A673 (cell line): ENCODE data around the gene CHCHD2. TPM values are rescaled to one million over a fixed set of nuclear protein-coding genes. Genes with fewer than 3 reads are reported as not detected.
"Not testable (repeated sequence)": the region's sequence is repeated elsewhere in the genome, so short reads cannot be mapped to it uniquely, and the experiment has no call there.

Experiments used
- BruUV-seq: library from RNA; stranded (reverse); fragments of 400-500 nt; replicated peaks from 2 replicates; lab custom pipeline; 2021; lab: Mats Ljungman, UMichigan
- CTCF ChIA-PET: fragments of 300-600 bp; sonication (Branson Sonifier 250); formaldehyde crosslinking; loops from one replicate; lab custom pipeline; 2022; ENCODE audit warnings: antibody characterized with exemption; lab: Charles Lee
- POLR2A ChIA-PET: fragments of 300-600 bp; sonication (Branson Sonifier 250); formaldehyde crosslinking; loops from one replicate; lab custom pipeline; 2022; ENCODE audit warnings: antibody characterized with exemption; ENCODE audit not compliant: low non-redundant PET; lab: Charles Lee
- DNase-seq: peaks from one replicate; pipeline ENCODE4 v3.0.0-alpha.2; 2015; ENCODE audit warnings: low spot score
- H3K27ac ChIP-seq: fragments of 200-600 bp; sonication (generic); 2 replicates; pipeline ENCODE4 v1.5.1; 2016; ENCODE audit warnings: mixed run types, low read depth, mild to moderate bottlenecking, mixed read lengths, antibody characterized with exemption, low read length; ENCODE audit not compliant: poor library complexity, severe bottlenecking
- H3K27me3 ChIP-seq: fragments of 200-600 bp; sonication (generic); replicated peaks from 2 replicates; pipeline ENCODE4 v1.6.1; 2017; ENCODE audit warnings: mixed run types, low read depth, mild to moderate bottlenecking, mixed read lengths, antibody characterized with exemption, low read length; ENCODE audit not compliant: insufficient read depth, poor library complexity
- H3K36me3 ChIP-seq: fragments of 200-600 bp; sonication (generic); 2 replicates; pipeline ENCODE4 v1.6.1; 2016; ENCODE audit warnings: mixed run types, mild to moderate bottlenecking, mixed read lengths, antibody characterized with exemption, low read length; ENCODE audit not compliant: insufficient read depth, poor library complexity, severe bottlenecking
- H3K4me1 ChIP-seq: fragments of 200-600 bp; sonication (generic); 2 replicates; pipeline ENCODE4 v1.6.1; 2017; ENCODE audit warnings: mixed run types, mild to moderate bottlenecking, mixed read lengths, antibody characterized with exemption, low read length; ENCODE audit not compliant: insufficient read depth, poor library complexity, severe bottlenecking
- H3K4me3 ChIP-seq: fragments of 200-600 bp; sonication (generic); 2 replicates; pipeline ENCODE4 v1.5.1; 2016; ENCODE audit warnings: low read depth, mixed run types, mild to moderate bottlenecking, mixed read lengths, low read length; ENCODE audit not compliant: poor library complexity, severe bottlenecking
- H3K9me3 ChIP-seq: fragments of 200-600 bp; sonication (generic); 2 replicates; pipeline ENCODE4 v1.6.1; 2016; ENCODE audit warnings: mixed run types, low read depth, mild to moderate bottlenecking, mixed read lengths, antibody characterized with exemption, low read length; ENCODE audit not compliant: poor library complexity, severe bottlenecking
- CTCF ChIP-seq: fragments of 300-800, 200-600 bp; sonication (generic); conservative IDR thresholded peaks from 2 replicates; pipeline ENCODE4 v1.5.1; 2017; ENCODE audit warnings: low read depth, mild to moderate bottlenecking, antibody characterized with exemption, low read length, moderate library complexity, mixed read lengths
- EZH2 ChIP-seq: fragments of 200-600 bp; sonication (generic); IDR thresholded peaks from 2 replicates; pipeline ENCODE4 v1.6.1; 2017; ENCODE audit warnings: borderline replicate concordance, low read depth, mild to moderate bottlenecking, mixed read lengths, antibody characterized with exemption, low read length; ENCODE audit not compliant: poor library complexity, severe bottlenecking
- intact Hi-C: fragments of 100-400 bp; cut with micrococcal nuclease; formaldehyde crosslinking; loops from one replicate; pipeline ENCODE4 v1.10.0; 2022; ENCODE audit not compliant: unreplicated experiment
- total RNA-seq: library from RNA; stranded (reverse); gene quantifications from 2 replicates; pipeline ENCODE4 v1.2.3, GENCODE V29; 2021

CHCHD2 gene
- total RNA-seq, 1 experiment from 2014 or later = 533 TPM

DNA sequence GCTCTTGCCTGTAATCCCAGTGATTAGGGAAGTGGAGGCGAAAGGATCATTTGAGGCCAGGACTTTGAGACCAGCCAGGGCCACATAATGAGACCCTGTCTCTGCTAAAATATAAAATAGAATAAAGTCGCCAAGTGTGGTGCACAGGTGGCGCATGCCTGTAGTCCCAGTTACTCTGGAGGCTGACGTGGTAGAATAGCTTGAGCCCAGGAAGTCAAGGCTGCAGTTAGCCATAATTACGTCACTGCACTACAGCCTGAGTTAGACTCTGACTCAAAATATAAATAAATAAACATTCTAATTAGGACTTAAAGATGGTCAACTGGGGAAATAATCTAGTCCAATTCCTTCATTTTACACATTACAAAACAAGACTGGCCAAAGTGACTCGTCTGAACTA, 768 bp downstream of the CHCHD2 start:
- Histone ChIP-seq H3K36me3 (peaks cover 40% of the 10 kb centered on the region), H3K9me3 (no peaks in the 10 kb centered on the region), H3K27ac (peak overlapping the region; percentile 88), H3K4me1 (no peaks in the 10 kb centered on the region), H3K27me3 (no peaks in the 10 kb centered on the region), H3K4me3 (peak overlapping the region; percentile 99)
- TF ChIP-seq EZH2 (no peak), CTCF (no peak)
- peak; percentile 35 for DNase-seq
- TSS peak; percentile 69 for BruUV-seq
- intact Hi-C loops = no loop called here
- ChIA-PET CTCF (interaction anchor here (1.1 kb wide), 1 partner anchor 31 kb away, joined by 3 read pairs; no protein-coding TSS in a partner anchor), POLR2A (no interaction called here)

DNA sequence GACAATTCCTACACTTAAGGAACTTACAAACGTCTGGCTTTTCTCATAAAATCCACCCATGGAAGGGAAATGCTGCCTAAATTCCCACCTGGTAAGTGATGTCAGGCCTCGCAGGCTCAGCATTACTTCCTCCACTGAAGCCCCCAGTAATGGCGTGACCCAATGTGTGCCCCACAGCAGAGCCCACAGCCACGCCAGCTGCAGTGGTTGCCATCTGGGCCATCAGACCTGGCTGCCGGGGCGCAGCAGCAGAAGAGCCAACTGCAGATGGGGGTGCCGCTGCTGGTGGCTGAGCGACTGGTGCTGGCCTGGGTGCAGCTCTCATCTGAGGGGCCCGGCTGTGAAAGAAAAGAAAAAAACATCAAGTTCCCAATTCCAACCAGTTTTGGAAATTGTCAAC, 2.1 kb downstream of the CHCHD2 start:
- DNase-seq, H3K27me3 ChIP-seq, H3K27ac ChIP-seq, H3K4me3 ChIP-seq, CTCF ChIA-PET, H3K9me3 ChIP-seq, intact Hi-C loops, POLR2A ChIA-PET, BruUV-seq, H3K4me1 ChIP-seq: not testable (repeated sequence)
- peaks cover 52% of the 10 kb centered on the region for H3K36me3 ChIP-seq

GRCh38 chr7:56099653-56100052, 6.6 kb downstream of the CHCHD2 start:
- H3K4me1 ChIP-seq = no peaks in the 10 kb centered on the region
- no peak for DNase-seq
- no peaks in the 10 kb centered on the region for H3K9me3 ChIP-seq
- no peaks in the 10 kb centered on the region for H3K27me3 ChIP-seq
- POLR2A ChIA-PET = no interaction called here
- H3K27ac ChIP-seq = no peak overlapping the region
- CTCF ChIA-PET = no interaction called here
- intact Hi-C loops = no loop called here
- BruUV-seq = no TSS peak
- H3K4me3 ChIP-seq = no peak overlapping the region
- H3K36me3 ChIP-seq = peaks cover 56% of the 10 kb centered on the region
- TF ChIP-seq EZH2 (no peak), CTCF (no peak)

DNA sequence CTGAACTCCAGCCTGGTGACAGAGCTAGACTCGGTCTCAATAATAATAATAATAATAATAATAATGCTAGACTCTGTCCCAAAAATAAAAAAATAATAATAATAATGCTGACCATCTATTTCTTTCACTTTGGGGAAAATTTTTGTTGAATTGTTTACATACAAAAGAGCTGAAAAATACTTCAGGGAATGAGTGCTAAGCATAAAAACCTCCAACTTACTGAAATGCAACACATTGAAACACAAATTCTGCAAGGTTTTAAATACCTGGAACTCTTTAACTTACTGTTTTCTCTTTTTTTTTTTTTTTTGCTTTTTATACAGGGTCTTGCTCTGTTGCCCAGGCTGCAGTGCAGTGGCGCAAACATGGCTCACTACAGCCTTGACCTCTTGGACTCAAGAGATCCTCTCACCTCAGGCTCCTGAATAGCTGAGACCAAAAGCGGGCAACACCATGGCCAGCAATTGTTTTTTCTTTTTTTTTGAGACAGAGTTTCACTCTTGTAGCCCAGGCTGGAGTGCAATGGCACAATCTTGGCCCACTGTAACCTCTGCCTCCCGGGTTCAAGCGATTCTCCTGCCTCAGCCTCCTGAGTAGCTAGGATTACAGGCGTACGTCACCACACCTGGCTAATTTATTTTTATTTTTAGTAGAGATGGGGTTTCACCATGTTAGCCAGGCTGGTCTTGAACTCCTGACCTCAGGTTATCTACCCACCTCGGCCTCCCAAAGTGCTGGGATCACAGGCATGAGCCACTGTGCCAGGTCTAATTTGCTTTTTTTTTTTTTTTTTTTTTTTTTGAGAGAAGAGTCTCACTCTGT, 7.9 kb downstream of the CHCHD2 start:
- DNase-seq = not testable (repeated sequence)

More for the DNA sequence above, 7.9 kb downstream of the CHCHD2 start:
- H3K36me3 ChIP-seq = peaks cover 43% of the 10 kb centered on the region
- H3K27ac ChIP-seq, POLR2A ChIA-PET, BruUV-seq, CTCF ChIA-PET, H3K4me3 ChIP-seq, intact Hi-C loops, H3K4me1 ChIP-seq, H3K27me3 ChIP-seq, H3K9me3 ChIP-seq: not testable (repeated sequence)
